Endothelial cell of umbilical vein (primary cell): Measurements from ENCODE around the gene SRSF10. TPM values are rescaled to one million over a fixed set of nuclear protein-coding genes. Genes with fewer than 3 reads are reported as not detected.

Source experiments
- BruUV-seq: library from RNA; stranded (reverse); fragments of 400-500 nt; replicated peaks from 2 replicates; lab custom pipeline; 2021; lab: Mats Ljungman, UMichigan
- CTCF ChIA-PET: fragments of 300-600, 350-600 bp; sonication (Branson Sonifier 250); formaldehyde crosslinking; loops from one replicate; lab custom pipeline; 2021; ENCODE audit warnings: antibody characterized with exemption, inconsistent platforms; lab: Charles Lee
- POLR2A ChIA-PET: fragments of 300-600, 350-600 bp; sonication (Branson Sonifier 250); formaldehyde crosslinking; loops from one replicate; lab custom pipeline; 2021; ENCODE audit warnings: antibody characterized with exemption, inconsistent platforms; lab: Charles Lee
- DNase-seq: peaks from one replicate; pipeline ENCODE4 v3.0.0-alpha.2; 2011; ENCODE audit warnings: low read depth, low spot score
- FAIRE-seq: peaks from 2 replicates; lab custom pipeline; 2011; peaks lifted over from hg19 to GRCh38; lab: Jason Lieb, UNC
- H2AFZ ChIP-seq: 2 replicates; pipeline ENCODE4 v1.6.0; 2012; ENCODE audit warnings: low read depth, low read length, control low read depth, inconsistent platforms
- H3K27ac ChIP-seq: 2 replicates; pipeline ENCODE4 v1.5.1; 2011; ENCODE audit warnings: low read depth, mild to moderate bottlenecking, control low read depth, low read length, moderate library complexity; ENCODE audit not compliant: insufficient read depth
- H3K27me3 ChIP-seq, 2 experiments: 2 replicates each; pipeline versions ENCODE4 v1.6.0 to v1.6.1; 2011; ENCODE audit warnings: low read length in 2 of 2, mixed read lengths in 1 of 2; ENCODE audit not compliant: control insufficient read depth in 2 of 2, insufficient read depth in 2 of 2
- H3K36me3 ChIP-seq, 2 experiments: 2 replicates in 1 of 2; 3 replicates in 1 of 2; pipeline ENCODE4 v1.5.1; 2011; ENCODE audit warnings: low read length in 2 of 2, mild to moderate bottlenecking in 1 of 2, moderate library complexity in 1 of 2; ENCODE audit not compliant: control insufficient read depth in 2 of 2, insufficient read depth in 2 of 2; ENCODE audit errors: extremely low read depth in 1 of 2
- H3K4me1 ChIP-seq: 3 replicates; pipeline ENCODE4 v1.5.1; 2011; ENCODE audit warnings: mild to moderate bottlenecking, low read length; ENCODE audit not compliant: control insufficient read depth, insufficient read depth; ENCODE audit errors: extremely low read depth
- H3K4me2 ChIP-seq: 2 replicates; pipeline ENCODE4 v1.6.1; 2011; ENCODE audit warnings: low read length, control low read depth, mixed read lengths; ENCODE audit not compliant: insufficient read depth
- H3K4me3 ChIP-seq, 3 experiments: fragments of 200-600 bp in 1 of 3; sonication (generic), shearing (Covaris generic) in 1 of 3; replicated peaks in 1 of 3; 2 replicates each; pipeline ENCODE4 v1.5.1; 2011 to 2016; ENCODE audit warnings: control low read depth in 3 of 3, low read length in 3 of 3, mild to moderate bottlenecking in 2 of 3, inconsistent platforms in 1 of 3, low read depth in 1 of 3, moderate library complexity in 1 of 3; ENCODE audit not compliant: insufficient read depth in 1 of 3
- H3K79me2 ChIP-seq: 2 replicates; pipeline ENCODE4 v1.6.0; 2012; ENCODE audit warnings: low read length, inconsistent platforms; ENCODE audit not compliant: control insufficient read depth, insufficient read depth
- H3K9ac ChIP-seq: replicated peaks from 2 replicates; pipeline ENCODE3; 2011; ENCODE audit warnings: low read length, control low read depth; ENCODE audit not compliant: insufficient read depth; ENCODE audit errors: extremely low read depth
- H3K9me1 ChIP-seq: replicated peaks from 3 replicates; pipeline ENCODE4 v1.6.0; 2011; ENCODE audit warnings: mild to moderate bottlenecking, low read length; ENCODE audit not compliant: control insufficient read depth, insufficient read depth; ENCODE audit errors: extremely low read depth
- H3K9me3 ChIP-seq: replicated peaks from 2 replicates; pipeline ENCODE4 v1.5.1; 2012; ENCODE audit warnings: low read length, inconsistent platforms; ENCODE audit not compliant: control insufficient read depth, insufficient read depth
- H4K20me1 ChIP-seq: replicated peaks from 2 replicates; pipeline ENCODE3; 2011; ENCODE audit warnings: mild to moderate bottlenecking, low read length; ENCODE audit not compliant: control insufficient read depth, insufficient read depth; ENCODE audit errors: extremely low read depth
- CTCF ChIP-seq, 2 donors: IDR thresholded peaks; 1 replicate in 1 of 2; 2 replicates in 1 of 2; pipeline ENCODE4 v1.5.1; 2011; ENCODE audit warnings: low read length in 2 of 2, mild to moderate bottlenecking in 2 of 2, moderate library complexity in 2 of 2, control low read depth in 1 of 2, inconsistent platforms in 1 of 2, low read depth in 1 of 2; ENCODE audit not compliant: insufficient read depth in 1 of 2; ENCODE audit errors: extremely low read depth in 1 of 2
- EZH2 ChIP-seq: IDR thresholded peaks from 2 replicates; pipeline ENCODE4 v1.6.1; 2012; ENCODE audit warnings: borderline replicate concordance, low read depth, mild to moderate bottlenecking, moderate library complexity, low read length, inconsistent platforms; ENCODE audit not compliant: severe bottlenecking
- FOS ChIP-seq: IDR thresholded peaks from 2 replicates; pipeline ENCODE4 v1.6.1; 2011; ENCODE audit warnings: mild to moderate bottlenecking, low read length, moderate library complexity, borderline replicate concordance; ENCODE audit not compliant: insufficient read depth
- GATA2 ChIP-seq: IDR thresholded peaks from 2 replicates; pipeline ENCODE4 v1.7.0; 2011; ENCODE audit warnings: low read depth, mild to moderate bottlenecking, moderate library complexity, mixed read lengths, low read length; ENCODE audit not compliant: insufficient read length, insufficient read depth
- JUN ChIP-seq: IDR thresholded peaks from 2 replicates; pipeline ENCODE4 v1.6.1; 2011; ENCODE audit warnings: borderline replicate concordance, low read depth; ENCODE audit not compliant: insufficient read length, insufficient read depth
- MAX ChIP-seq: IDR thresholded peaks from 2 replicates; pipeline ENCODE4 v1.6.1; 2011; ENCODE audit not compliant: insufficient read depth, insufficient read length
- MYC ChIP-seq: IDR thresholded peaks from one replicate; pipeline ENCODE4 v1.6.1; 2011; ENCODE audit warnings: mild to moderate bottlenecking, low read depth, low read length
- POLR2A ChIP-seq: IDR thresholded peaks from 2 replicates; pipeline ENCODE4 v1.6.1; 2012; ENCODE audit warnings: low read depth, mild to moderate bottlenecking, control low read depth, low read length
- POLR2AphosphoS5 ChIP-seq: IDR thresholded peaks from 2 replicates; pipeline ENCODE4 v1.6.1; 2012; ENCODE audit warnings: low read depth, mild to moderate bottlenecking, control low read depth, low read length, moderate library complexity; ENCODE audit not compliant: insufficient read depth
- dilution Hi-C: fragments of 300-500 bp; cut with MboI; formaldehyde crosslinking; loops from one replicate; pipeline ENCODE4 v1.15.0; 2019; ENCODE audit warnings: low sequenced_read_pairs; ENCODE audit not compliant: extremely low pct_ligation_motif_present
- intact Hi-C: fragments of 100-400 bp; cut with micrococcal nuclease; formaldehyde crosslinking; loops from one replicate; pipeline ENCODE4 v1.10.0; 2022
- polyA plus RNA-seq, 4 experiments: library from polyadenylated mRNA; depleted of rRNA in 3 of 4; stranded (reverse) in 3 of 4; unstranded in 1 of 4; fragments of >200 nt; gene quantifications; 2 replicates each; pipeline versions ENCODE4 v1.2.1 to v1.2.3, GENCODE V29; 2011 to 2012; ENCODE audit warnings: missing spikeins in 1 of 4
- total RNA-seq: library from RNA; stranded (reverse); gene quantifications from 2 replicates; pipeline ENCODE4 v1.2.3, GENCODE V29; 2021

SRSF10 gene
- total and polyA plus RNA-seq, 2 donors (not counting 3 experiments of a cell fraction or from before 2014, with no cell fraction given), result 124 to 135 TPM

- POLR2A ChIA-PET, result interaction anchor here (0.6 kb wide), 1 partner anchor 58 kb away, joined by 3 read pairs; no protein-coding TSS in a partner anchor
Observed at GRCh38 chr1:23930861-23931490, 49.2 kb downstream of the SRSF10 start.

More at GRCh38 chr1:23930861-23931490, 49.2 kb downstream of the SRSF10 start:
- no peak for FAIRE-seq
- intact Hi-C loops (no loop called here), dilution Hi-C loops (no loop called here)
- Histone ChIP-seq H2AFZ (no peak overlapping the region), H3K4me1 (no peaks in the 10 kb centered on the region), H3K9me1 (no peaks in the 10 kb centered on the region), H3K79me2 (no peaks in the 10 kb centered on the region), H3K9ac (no peak overlapping the region), H3K4me3 (no peak overlapping the region), H3K4me2 (no peak overlapping the region), H3K27ac (no peak overlapping the region), H4K20me1 (no peaks in the 10 kb centered on the region), H3K9me3 (no peaks in the 10 kb centered on the region), H3K36me3 (no peaks in the 10 kb centered on the region), H3K27me3 (peaks cover 4 to 6% of the 10 kb centered on the region in 2 experiments)
- no peak for DNase-seq
- CTCF ChIA-PET, result interaction anchor here (0.7 to 1.5 kb wide), 3 partner anchors 12 to 97 kb away, joined by 3 read pairs; no protein-coding TSS in a partner anchor
- TF ChIP-seq EZH2, result no peak
- no peak for TF ChIP-seq MYC
- TF ChIP-seq FOS, result no peak
- TF ChIP-seq GATA2, result no peak
- no peak for TF ChIP-seq CTCF (IDR thresholded peaks at IDR 0.05; ENCODE audit: extremely low read depth in 1 of 2, insufficient read depth in 1 of 2, low read depth in 1 of 2, low read length in 2 of 2)
- no peak for TF ChIP-seq JUN
- no peak for TF ChIP-seq POLR2A
- no peak for TF ChIP-seq POLR2AphosphoS5
- no peak for TF ChIP-seq MAX
- no TSS peak for BruUV-seq
